Neural progenitor cell (in vitro differentiated cells): ENCODE data around the gene PCCA.

Experiments
- EZH2phosphoT487 ChIP-seq: fragments of 200-600 bp; sonication (generic); IDR thresholded peaks from 2 replicates; pipeline ENCODE4 v1.6.1; 2017; ENCODE audit warnings: antibody characterized with exemption
- TF ChIP-seq, protein P1 (sequence below): fragments of 200-600 bp; sonication (generic); IDR thresholded peaks from 2 replicates; pipeline ENCODE4 v1.5.1; 2017; ENCODE audit warnings: antibody characterized with exemption, mild to moderate bottlenecking

DNA sequence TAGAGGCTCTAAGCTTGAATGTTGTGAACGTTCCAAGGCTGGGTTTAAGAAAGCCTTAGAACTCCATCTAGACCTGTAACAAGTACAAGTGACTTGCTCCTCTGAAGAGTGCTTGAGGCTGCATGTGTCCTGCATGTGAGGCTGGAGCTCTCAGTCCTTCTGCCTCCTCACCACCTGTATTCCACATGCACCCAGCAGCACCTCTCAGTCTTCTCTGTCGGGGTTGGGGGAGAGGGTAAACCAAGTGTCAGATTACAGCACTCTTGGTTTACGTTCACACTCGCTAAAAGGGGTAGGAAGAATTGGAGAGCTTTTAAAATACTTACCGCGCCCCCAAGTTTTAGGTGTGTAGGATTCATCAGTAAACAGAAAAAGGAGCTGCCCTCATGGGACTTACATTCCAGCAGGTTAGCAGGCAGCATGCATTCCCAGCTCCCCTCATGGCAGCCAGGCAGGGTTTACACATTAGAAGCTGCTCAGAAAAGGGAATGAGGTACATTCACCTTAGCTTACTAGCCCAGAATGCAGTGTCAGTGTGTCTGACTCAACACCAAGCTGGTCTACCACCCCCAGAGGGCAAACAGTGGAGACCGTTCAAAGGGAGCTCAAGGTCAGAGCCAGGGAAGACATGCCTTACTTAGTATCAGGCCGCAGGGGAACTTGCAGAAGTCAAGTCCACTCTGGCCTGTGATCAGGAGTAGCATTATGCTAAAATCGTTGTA lies 248.1 kb downstream of the PCCA start:
- TF ChIP-seq, protein P1, sequence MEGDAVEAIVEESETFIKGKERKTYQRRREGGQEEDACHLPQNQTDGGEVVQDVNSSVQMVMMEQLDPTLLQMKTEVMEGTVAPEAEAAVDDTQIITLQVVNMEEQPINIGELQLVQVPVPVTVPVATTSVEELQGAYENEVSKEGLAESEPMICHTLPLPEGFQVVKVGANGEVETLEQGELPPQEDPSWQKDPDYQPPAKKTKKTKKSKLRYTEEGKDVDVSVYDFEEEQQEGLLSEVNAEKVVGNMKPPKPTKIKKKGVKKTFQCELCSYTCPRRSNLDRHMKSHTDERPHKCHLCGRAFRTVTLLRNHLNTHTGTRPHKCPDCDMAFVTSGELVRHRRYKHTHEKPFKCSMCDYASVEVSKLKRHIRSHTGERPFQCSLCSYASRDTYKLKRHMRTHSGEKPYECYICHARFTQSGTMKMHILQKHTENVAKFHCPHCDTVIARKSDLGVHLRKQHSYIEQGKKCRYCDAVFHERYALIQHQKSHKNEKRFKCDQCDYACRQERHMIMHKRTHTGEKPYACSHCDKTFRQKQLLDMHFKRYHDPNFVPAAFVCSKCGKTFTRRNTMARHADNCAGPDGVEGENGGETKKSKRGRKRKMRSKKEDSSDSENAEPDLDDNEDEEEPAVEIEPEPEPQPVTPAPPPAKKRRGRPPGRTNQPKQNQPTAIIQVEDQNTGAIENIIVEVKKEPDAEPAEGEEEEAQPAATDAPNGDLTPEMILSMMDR: no peak
- no peak for TF ChIP-seq EZH2phosphoT487
